ENCODE measurements around the gene P3H3.

DNA sequence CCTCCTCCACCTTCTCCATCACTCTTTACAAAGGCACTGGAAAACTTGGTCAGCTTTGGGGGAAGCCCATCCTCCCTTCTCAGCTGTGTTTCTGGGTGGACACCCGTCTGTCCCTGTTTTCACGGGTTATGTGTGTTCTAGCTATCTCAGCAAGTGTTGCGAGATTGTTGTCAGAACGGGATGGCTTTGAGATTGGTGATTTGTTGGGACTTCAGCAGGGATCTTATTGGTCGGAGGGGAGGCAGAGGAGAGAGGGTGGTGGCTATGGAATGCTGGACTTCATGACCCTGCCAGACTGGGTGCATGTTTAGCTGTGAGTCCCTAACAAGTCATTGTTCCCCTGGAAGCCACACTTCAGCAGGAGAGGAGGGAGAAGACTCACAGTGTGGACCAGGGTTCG is 25.8 kb downstream of the P3H3 start:
- TF ChIP-seq, protein P1, sequence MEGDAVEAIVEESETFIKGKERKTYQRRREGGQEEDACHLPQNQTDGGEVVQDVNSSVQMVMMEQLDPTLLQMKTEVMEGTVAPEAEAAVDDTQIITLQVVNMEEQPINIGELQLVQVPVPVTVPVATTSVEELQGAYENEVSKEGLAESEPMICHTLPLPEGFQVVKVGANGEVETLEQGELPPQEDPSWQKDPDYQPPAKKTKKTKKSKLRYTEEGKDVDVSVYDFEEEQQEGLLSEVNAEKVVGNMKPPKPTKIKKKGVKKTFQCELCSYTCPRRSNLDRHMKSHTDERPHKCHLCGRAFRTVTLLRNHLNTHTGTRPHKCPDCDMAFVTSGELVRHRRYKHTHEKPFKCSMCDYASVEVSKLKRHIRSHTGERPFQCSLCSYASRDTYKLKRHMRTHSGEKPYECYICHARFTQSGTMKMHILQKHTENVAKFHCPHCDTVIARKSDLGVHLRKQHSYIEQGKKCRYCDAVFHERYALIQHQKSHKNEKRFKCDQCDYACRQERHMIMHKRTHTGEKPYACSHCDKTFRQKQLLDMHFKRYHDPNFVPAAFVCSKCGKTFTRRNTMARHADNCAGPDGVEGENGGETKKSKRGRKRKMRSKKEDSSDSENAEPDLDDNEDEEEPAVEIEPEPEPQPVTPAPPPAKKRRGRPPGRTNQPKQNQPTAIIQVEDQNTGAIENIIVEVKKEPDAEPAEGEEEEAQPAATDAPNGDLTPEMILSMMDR (IDR thresholded peaks at IDR 0.05): no peak
- no peak for TF ChIP-seq POLR2A (IDR thresholded peaks at IDR 0.05)
